Osteoblast (primary cell): ENCODE data around the gene ZNF70. TPM values are rescaled to one million over a fixed set of nuclear protein-coding genes. Genes with fewer than 3 reads are reported as not detected.

Experiments used
- DNase-seq: peaks from one replicate; pipeline ENCODE4 v3.0.0; 2011; ENCODE audit warnings: low spot score, mixed read lengths; ENCODE audit not compliant: insufficient read length; ENCODE audit errors: missing footprints
- H2AFZ ChIP-seq: 2 replicates; pipeline ENCODE4 v1.6.0; 2011; ENCODE audit warnings: mild to moderate bottlenecking, low read length
- H3K27ac ChIP-seq: 2 replicates; pipeline ENCODE4 v1.5.1; 2011; ENCODE audit warnings: mild to moderate bottlenecking, low read depth, low read length, moderate library complexity
- H3K27me3 ChIP-seq: 2 replicates; pipeline ENCODE4 v1.6.0; 2012; ENCODE audit warnings: mild to moderate bottlenecking, control low read depth, inconsistent platforms, low read length, moderate library complexity; ENCODE audit not compliant: insufficient read depth
- H3K36me3 ChIP-seq: 2 replicates; pipeline ENCODE4 v1.5.1; 2011; ENCODE audit warnings: mild to moderate bottlenecking, low read length, control low read depth, moderate library complexity; ENCODE audit not compliant: insufficient read depth
- H3K4me1 ChIP-seq: 2 replicates; pipeline ENCODE4 v1.5.1; 2011; ENCODE audit warnings: mild to moderate bottlenecking, low read length, control low read depth, moderate library complexity; ENCODE audit not compliant: insufficient read depth
- H3K4me2 ChIP-seq: 2 replicates; pipeline ENCODE4 v1.6.0; 2011; ENCODE audit warnings: mild to moderate bottlenecking, low read length; ENCODE audit not compliant: insufficient read depth
- H3K4me3 ChIP-seq: fragments of 200-600 bp; sonication (generic); 3 replicates; pipeline ENCODE4 v1.5.1; 2012; ENCODE audit warnings: mild to moderate bottlenecking, low read length, inconsistent platforms; ENCODE audit not compliant: insufficient read depth
- H3K79me2 ChIP-seq: 2 replicates; pipeline ENCODE4 v1.6.0; 2012; ENCODE audit warnings: mild to moderate bottlenecking, low read length, control low read depth, inconsistent platforms; ENCODE audit not compliant: insufficient read depth
- H3K9me3 ChIP-seq: 2 replicates; pipeline ENCODE4 v1.5.1; 2011; ENCODE audit warnings: low read depth, low read length, control low read depth
- H4K20me1 ChIP-seq: 2 replicates; pipeline ENCODE4 v1.6.0; 2012; ENCODE audit warnings: mild to moderate bottlenecking, low read length, control low read depth; ENCODE audit not compliant: insufficient read depth
- CTCF ChIP-seq: IDR thresholded peaks from 2 replicates; pipeline ENCODE4 v1.5.1; 2011; ENCODE audit warnings: mild to moderate bottlenecking, low read depth, low read length, moderate library complexity; ENCODE audit errors: extremely low read depth
- total RNA-seq: library from RNA; depleted of rRNA; stranded (reverse); fragments of >200 nt; gene quantifications from 2 replicates; pipeline ENCODE4 v1.2.3, GENCODE V29; 2012

Gene ZNF70
- total RNA-seq, 1 donor = 6.5 TPM

- Histone ChIP-seq H3K27me3 (no peaks in the 10 kb centered on the region), H3K27ac (no peak overlapping the region), H3K4me2 (no peak overlapping the region), H3K36me3 (peaks cover 10% of the 10 kb centered on the region), H3K9me3 (no peaks in the 10 kb centered on the region), H3K79me2 (no peaks in the 10 kb centered on the region), H3K4me3 (no peak overlapping the region), H3K4me1 (no peaks in the 10 kb centered on the region), H4K20me1 (peaks cover 2% of the 10 kb centered on the region), H2AFZ (no peak overlapping the region)
- no peak for DNase-seq
- no peak for TF ChIP-seq CTCF
Measured at GRCh38 chr22:23691748-23692423, 59.0 kb downstream of the ZNF70 start.

- Histone ChIP-seq H3K27ac (no peak within 1 kb of the TSS), H4K20me1 (peaks cover 2% of the 10 kb centered on the region), H3K36me3 (peaks cover 10% of the 10 kb centered on the region), H2AFZ (no peak within 1 kb of the TSS), H3K4me3 (no peak within 1 kb of the TSS), H3K4me2 (no peak within 1 kb of the TSS), H3K9me3 (no peaks in the 10 kb centered on the region), H3K79me2 (no peaks in the 10 kb centered on the region), H3K27me3 (no peaks in the 10 kb centered on the region), H3K4me1 (no peaks in the 10 kb centered on the region)
- no peak for DNase-seq
- TF ChIP-seq CTCF = no peak
Measured at GRCh38 chr22:23690713-23691112, 60.2 kb downstream of the ZNF70 start, which contains the start of gene RGL4. TSS of gene RGL4 (plus strand) at chr22:23691013. CDS start at chr22:23692031, 1,018 bp downstream.

- no peak for DNase-seq
- Histone ChIP-seq H3K9me3 (no peaks in the 10 kb centered on the region), H2AFZ (no peak overlapping the region), H3K27ac (no peak overlapping the region), H3K4me2 (no peak overlapping the region), H3K27me3 (no peaks in the 10 kb centered on the region), H3K79me2 (no peaks in the 10 kb centered on the region), H3K4me3 (no peak overlapping the region), H4K20me1 (peaks cover 2% of the 10 kb centered on the region), H3K4me1 (no peaks in the 10 kb centered on the region), H3K36me3 (no peaks in the 10 kb centered on the region)
- TF ChIP-seq CTCF = no peak
Measured at GRCh38 chr22:23689414-23689813, 61.5 kb downstream of the ZNF70 start.

Other genes with a start within 250 kb of the ZNF70 start
- not detected in 2 replicates for gene IGLL1, start 170.8 kb downstream of the ZNF70 start, total RNA-seq
- 0.29 and 0.36 TPM in 2 replicates for gene DRICH1, start 118.8 kb downstream of the ZNF70 start, total RNA-seq
- gene RGL4, start 60.1 kb downstream of the ZNF70 start, total RNA-seq = not detected in 2 replicates
- not detected in 2 replicates for gene VPREB3, start 3.3 kb upstream of the ZNF70 start, total RNA-seq
- gene C22orf15, start 11.9 kb upstream of the ZNF70 start, total RNA-seq = 0.72 and 0.88 TPM in 2 replicates
- 0.88 and 1.1 TPM in 2 replicates for gene CHCHD10, start 16.9 kb upstream of the ZNF70 start, total RNA-seq
- gene MMP11, start 21.7 kb upstream of the ZNF70 start, total RNA-seq = 23.5 and 41.3 TPM in 2 replicates
- 49.2 and 51.3 TPM in 2 replicates for gene SMARCB1, start 35.9 kb upstream of the ZNF70 start, total RNA-seq
- 0.36 and 0.59 TPM in 2 replicates for gene DERL3, start 87.9 kb upstream of the ZNF70 start, total RNA-seq
- 14.1 and 20.9 TPM in 2 replicates for gene SLC2A11, start 106.8 kb upstream of the ZNF70 start, total RNA-seq
- 123 and 131 TPM in 2 replicates for gene MIF, start 143.3 kb upstream of the ZNF70 start, total RNA-seq
- gene GSTT2B, start 210.1 kb upstream of the ZNF70 start, total RNA-seq = 2.4 and 13.8 TPM in 2 replicates
- gene DDTL, start 215.8 kb upstream of the ZNF70 start, total RNA-seq = 1.8 TPM in 2 replicates
- 80.3 and 83.4 TPM in 2 replicates for gene DDT, start 223.3 kb upstream of the ZNF70 start, total RNA-seq
- gene GSTT2, start 229.0 kb upstream of the ZNF70 start, total RNA-seq = 0.59 and 1.1 TPM in 2 replicates